NAMALWA (cell line): ENCODE data around the gene TUT7.
"Not testable (repeated sequence)": the region's sequence is repeated elsewhere in the genome, so short reads cannot be mapped to it uniquely, and the experiment has no call there.

Experiments used
- DNase-seq: peaks from one replicate; pipeline ENCODE4 v3.0.0-alpha.2; 2015; ENCODE audit warnings: low spot score

TUT7 gene

GRCh38 chr9:86347991-86348390, 6.2 kb downstream of the TUT7 start:
- DNase-seq = no peak

- DNase-seq = no peak
These were observed 9.4 kb downstream of the TUT7 start for GRCh38 chr9:86344818-86345217.

GRCh38 chr9:86342269-86342668, 11.9 kb downstream of the TUT7 start:
- no peak for DNase-seq

GRCh38 chr9:86341007-86341491, 13.2 kb downstream of the TUT7 start:
- no peak for DNase-seq

GRCh38 chr9:86340356-86341006, 13.7 kb downstream of the TUT7 start:
- DNase-seq = no peak

- peak; percentile 62 for DNase-seq
These were observed 16.6 kb downstream of the TUT7 start for GRCh38 chr9:86337469-86338108.

- DNase-seq = no peak
These were observed 18.2 kb downstream of the TUT7 start for GRCh38 chr9:86336058-86336457.

- no peak for DNase-seq
These were observed 20.6 kb downstream of the TUT7 start for GRCh38 chr9:86333651-86334050.

GRCh38 chr9:86330186-86330585, 24.0 kb downstream of the TUT7 start:
- DNase-seq = no peak

- no peak for DNase-seq
These were observed 24.6 kb downstream of the TUT7 start for GRCh38 chr9:86329649-86330048.

- no peak for DNase-seq
These were observed 26.1 kb downstream of the TUT7 start for GRCh38 chr9:86328156-86328555.

GRCh38 chr9:86326536-86326935, 27.7 kb downstream of the TUT7 start:
- DNase-seq = no peak

- no peak for DNase-seq
These were observed 29.3 kb downstream of the TUT7 start for GRCh38 chr9:86324901-86325300.

GRCh38 chr9:86324308-86324707, 29.9 kb downstream of the TUT7 start:
- peak; percentile 15 for DNase-seq

GRCh38 chr9:86322973-86323644, 31.1 kb downstream of the TUT7 start:
- no peak for DNase-seq

- no peak for DNase-seq
These were observed 32.8 kb downstream of the TUT7 start for GRCh38 chr9:86321373-86321772.

- DNase-seq = no peak
These were observed 36.0 kb downstream of the TUT7 start for GRCh38 chr9:86318187-86318586.

GRCh38 chr9:86315078-86315477, 39.1 kb downstream of the TUT7 start:
- DNase-seq = no peak

- not testable (repeated sequence) for DNase-seq
These were observed 41.3 kb downstream of the TUT7 start for GRCh38 chr9:86312959-86313358.

GRCh38 chr9:86308687-86309086, 45.5 kb downstream of the TUT7 start:
- DNase-seq = no peak

- DNase-seq = no peak
These were observed 49.9 kb downstream of the TUT7 start for GRCh38 chr9:86304236-86304730.

- DNase-seq = no peak
These were observed 50.8 kb downstream of the TUT7 start for GRCh38 chr9:86303316-86303975.

GRCh38 chr9:86301686-86302085, 52.5 kb downstream of the TUT7 start:
- no peak for DNase-seq
